Amniotic stem cell (primary cell): ENCODE results near the gene JDP2.
A peak's percentile ranks its signal among the peaks of the same experiment; 100 is the strongest.

Source experiments
- DNase-seq: peaks from one replicate; lab custom pipeline; 2025; lab: John Stamatoyannopoulos, UW

JDP2 gene

DNA sequence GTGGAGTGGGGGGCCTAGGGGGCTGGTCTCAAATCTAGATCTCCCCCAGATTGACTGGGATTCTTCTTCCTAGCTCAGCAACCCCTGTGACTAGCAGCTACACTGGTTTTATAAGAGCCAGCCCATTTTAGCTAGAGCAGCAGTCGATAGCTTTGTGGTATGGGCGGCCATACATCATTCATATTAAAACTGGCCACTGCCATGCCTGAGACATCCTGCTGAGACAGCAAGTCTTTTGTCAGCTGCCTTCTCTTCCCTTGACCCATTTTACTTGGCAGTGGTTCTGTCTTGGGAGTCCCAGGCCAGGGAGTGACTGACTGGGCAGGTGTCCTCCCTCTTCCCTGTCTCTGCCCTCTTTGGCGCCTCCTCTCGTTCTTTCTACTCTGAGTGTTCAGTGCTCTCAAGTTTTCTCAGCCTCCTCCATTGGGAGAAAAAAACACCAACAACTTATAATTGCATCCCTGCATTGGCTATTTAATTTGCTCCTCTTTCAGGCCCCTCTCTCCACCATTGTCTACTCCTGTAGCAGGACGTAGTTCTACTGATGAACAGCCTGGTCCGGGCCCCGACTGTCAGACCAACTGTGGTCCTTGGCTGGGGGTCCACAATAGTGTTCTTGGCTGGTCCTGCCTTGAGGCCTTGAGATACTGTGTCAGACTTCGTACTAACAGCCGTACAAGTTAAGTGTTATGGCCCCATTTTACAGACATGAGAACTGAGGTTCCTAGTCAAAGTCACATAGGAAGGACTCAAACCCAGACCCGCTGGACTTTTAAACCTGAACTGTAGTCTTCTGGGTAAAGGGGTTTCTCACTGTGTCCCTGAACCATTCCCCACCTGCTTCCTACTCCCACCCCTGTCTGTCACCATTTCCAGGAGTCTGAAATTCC, 18.3 kb upstream of the JDP2 start:
- no peak for DNase-seq

DNA sequence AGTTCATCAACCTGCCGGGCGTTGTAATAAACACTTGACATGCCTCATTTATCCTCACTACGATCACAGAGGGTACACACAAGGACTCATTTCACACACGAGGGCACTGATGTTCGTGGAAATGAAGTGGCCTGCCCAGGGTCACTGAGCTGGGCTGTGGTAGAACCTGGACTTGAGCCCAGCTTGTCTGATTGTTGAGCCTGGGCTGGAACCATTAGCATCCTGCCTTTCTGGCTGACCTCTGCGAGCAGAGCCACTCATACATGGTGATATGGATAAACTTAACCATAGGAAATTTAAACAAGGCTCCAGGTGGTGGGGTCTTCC, 16.6 kb upstream of the JDP2 start:
- no peak for DNase-seq

DNA sequence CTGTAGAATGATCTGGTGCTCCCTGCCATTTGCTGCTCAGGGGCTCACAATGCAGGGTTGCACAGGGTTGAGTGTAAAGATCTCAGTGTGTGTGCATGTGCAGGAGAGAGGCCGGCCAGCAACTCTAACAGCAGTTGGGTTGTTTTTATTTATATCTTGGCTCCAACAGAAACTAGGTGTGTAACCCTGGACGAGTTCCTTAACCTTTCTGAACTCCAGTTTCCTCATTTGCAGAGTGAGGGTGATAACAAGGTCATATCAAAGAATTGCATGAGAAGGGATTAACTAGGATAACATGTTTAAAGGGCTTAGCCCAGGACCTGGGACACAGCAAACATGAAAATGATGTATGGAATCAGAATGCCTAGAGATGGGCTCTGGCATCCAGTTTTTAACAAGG, 14.8 kb upstream of the JDP2 start:
- DNase-seq = no peak

DNA sequence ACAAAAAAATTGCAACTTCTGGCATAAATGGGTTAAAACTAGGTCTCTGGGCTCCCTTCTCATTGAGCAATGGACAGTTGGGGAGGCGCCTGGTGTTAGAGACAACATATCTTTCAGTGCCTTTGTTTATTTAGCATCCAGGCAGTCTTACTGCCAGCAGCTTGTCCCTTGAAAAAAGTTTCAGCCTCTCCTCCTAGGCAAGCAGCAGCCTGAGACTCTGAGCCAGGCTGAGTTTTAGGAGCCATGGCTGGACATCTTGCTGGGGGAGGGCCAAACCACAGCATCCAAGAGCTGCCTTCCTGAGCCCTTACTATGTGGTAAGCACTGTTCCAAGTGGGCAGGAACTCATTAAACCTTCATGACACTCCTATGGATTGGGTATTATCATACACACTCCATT, 10.1 kb upstream of the JDP2 start:
- no peak for DNase-seq

DNA sequence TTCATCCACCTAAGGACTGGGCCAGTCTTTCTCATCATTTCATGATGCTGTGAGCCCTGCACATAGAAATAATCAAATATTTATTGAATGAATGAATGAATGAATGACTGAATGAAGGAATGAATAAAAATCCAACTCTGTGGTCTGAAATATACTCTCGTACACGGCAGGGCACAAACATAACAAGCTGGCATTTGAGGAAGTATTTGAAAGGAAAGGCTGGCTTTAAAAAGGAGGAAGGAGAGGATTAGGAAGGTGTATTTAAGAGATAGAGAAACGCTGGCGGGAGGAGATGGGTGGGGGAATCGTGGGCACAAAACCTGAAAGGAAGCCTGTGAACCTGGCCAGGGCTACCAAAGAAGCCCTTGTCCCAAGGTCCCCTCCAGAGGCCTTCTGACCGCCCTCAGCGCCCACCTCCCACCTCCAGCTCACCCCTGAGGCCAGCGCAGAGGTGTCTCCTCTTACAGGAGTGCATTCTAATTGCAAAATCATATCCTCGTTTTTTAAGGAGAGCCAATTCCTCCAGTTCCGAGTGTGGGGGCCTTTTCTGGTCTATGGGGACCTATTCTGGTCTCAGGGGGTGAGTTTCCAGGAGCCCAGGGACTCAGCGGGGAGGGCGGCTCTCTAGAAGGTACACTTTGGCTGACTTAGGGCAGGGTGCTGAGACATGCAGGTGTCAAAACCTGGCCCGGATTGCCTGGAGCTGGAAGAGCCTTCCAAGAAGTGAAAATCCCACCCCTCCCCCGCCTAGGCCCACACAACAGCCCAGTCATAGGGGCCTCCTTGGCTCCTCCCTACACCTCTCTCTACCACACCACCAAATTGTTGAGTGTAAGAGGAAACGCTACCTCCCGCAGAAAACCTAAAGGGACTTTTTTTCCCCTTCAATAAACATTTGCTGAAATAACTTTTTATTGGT, 8.7 kb upstream of the JDP2 start:
- no peak for DNase-seq

DNA sequence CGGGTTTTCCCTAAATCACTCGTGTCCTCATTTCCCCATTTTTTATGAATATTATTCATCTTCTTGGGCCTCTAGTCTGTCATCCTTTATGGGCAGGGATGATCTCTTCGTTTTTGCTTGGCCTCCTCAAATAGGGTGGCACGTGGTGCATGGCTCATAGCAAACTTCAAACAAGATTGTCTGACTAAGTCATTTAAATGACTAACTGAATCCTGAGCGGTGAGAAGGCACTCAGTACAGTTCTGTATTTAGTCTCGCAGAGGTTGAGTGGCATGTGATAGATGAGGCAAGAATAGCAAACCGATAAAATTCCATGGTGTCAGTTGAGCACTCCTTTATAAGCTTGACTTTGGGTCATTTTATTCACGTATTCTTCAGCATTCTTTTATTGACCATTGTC, 5.7 kb upstream of the JDP2 start:
- DNase-seq = peak; percentile 19

DNA sequence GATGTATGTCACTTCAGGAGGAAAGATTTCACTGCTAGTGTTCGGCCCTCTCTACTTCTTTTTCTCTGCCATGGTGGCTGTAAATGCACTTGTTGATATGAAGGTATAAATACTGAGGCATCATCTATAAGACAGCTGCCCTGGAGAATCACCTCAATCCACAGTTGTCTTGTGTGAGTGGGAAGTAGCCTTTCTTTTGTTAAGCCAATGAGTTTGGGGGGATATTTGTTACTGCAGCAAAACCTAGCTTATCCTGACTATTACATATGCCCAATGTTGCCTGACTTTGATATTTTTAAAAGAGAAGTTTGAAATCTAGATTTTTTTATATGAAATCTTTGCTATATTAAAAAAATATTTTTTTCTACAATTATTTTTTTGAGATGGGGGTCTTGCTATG, 3.3 kb upstream of the JDP2 start:
- no peak for DNase-seq

DNA sequence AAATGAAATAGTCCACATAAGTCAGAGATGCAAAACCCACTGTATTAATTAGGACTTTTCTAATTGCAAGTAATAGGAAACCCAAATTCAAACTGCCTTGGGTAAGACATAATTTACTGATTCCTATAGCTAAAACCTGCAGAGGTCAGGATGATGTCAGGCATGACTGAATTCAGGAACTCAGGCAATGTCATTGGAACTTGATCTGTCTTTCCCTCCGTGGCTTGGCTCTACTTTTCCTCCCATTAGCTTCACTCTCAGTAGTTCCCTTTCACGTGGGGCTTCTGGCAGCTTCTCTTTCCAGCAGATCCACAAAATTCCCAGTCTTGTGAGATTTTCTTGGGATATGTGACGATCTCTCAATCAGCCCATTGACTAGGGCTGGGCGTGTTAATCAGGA, 2.4 kb upstream of the JDP2 start:
- DNase-seq = no peak

DNA sequence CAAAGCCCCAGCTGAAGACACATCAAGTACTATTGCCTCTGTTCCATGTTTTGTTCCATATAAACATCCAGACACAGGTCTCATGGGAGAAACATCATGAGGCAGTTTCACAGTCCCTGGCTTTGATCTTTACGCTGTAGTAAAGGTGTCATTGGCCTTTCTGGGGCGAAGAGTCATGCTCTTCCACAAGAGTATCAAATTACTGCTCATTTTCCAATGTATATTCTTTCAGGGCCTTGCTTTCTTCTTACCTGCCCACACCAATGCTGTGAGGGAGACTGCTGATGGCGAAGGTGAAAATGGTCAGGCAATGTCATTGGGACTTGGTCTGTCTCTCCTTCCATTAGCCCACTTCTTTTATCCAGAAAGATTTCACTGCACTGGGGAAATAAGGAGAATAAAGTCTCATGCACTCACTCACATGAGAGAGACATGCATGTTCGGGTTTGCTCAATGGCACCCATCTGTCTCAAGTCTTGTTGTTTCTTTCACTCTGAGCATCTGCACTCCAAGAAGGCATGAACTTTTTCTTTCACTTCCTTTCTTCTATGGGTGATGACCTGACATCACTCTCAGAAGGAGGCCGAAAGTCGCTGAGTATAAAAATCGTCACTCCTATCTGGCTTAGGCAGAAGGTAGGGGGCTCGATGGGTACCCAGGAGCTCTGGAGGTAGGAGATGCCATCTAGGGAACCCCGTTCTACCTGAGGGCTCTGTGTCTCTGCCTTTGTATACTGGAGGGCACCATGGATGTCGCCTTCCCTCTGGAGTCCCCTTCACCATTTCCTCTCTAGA, 1.3 kb upstream of the JDP2 start:
- no peak for DNase-seq

DNA sequence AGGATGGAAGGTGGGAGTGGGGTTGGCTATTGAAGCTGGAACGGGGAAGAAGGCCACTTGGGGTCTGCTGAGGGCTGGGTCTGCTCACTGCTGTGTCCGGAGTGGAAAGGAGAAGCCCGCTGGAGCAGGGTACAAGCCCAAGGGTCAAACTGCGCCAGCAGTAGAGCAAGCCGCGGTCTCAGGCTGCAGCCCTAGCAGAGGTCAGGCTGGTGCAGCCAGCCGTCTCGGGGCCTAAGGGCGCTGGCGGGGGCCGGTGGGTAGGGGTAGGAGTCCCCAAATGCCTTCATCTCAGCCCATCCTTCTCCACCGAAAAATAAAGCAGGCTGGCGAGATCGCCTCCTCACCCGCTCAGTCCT, 718 bp upstream of the JDP2 start:
- no peak for DNase-seq

DNA sequence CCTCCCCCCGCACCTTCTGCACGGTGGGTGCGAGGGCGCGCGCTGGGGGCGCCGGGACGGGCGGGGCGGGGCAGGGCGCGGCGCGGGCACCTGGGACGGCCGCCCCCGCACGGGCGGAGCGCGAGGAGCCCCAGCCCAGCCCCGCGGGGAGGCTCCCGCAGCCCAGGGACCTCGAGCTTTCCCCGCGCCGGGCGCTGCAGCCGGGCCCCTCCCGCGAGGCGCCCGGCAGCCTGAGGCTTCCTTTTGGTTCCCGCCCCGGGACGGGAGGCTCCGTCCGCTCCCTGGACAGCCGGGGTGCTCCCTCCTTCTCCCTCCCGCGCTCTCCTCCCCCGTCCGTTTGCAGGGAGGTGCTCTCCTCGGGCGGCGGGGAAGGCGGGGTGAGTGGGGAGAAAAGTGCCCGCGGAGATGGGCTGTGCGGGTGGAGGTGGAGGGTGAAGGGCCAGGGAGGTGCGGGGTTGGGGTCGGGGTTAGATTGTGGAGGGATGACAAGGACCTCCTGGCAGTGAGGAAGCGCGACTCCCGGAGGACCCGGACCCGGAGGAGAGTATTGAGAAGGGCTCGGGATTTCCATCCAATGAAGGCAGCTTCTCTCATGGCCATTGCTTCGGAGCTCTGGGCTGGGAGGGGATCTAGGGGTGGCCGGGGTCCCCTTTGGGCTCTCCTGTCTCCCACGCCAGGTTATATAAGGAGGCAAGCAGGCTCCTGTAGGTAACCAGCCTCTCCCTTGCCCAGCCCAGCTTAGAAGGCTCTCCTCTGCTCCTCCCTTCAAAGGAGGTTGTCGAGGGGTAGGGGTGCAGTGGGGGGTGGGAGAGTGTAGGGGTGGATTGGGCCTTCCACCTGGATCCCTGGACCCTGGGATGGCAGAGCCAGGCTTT, 645 bp downstream of the JDP2 start:
- DNase-seq = no peak

DNA sequence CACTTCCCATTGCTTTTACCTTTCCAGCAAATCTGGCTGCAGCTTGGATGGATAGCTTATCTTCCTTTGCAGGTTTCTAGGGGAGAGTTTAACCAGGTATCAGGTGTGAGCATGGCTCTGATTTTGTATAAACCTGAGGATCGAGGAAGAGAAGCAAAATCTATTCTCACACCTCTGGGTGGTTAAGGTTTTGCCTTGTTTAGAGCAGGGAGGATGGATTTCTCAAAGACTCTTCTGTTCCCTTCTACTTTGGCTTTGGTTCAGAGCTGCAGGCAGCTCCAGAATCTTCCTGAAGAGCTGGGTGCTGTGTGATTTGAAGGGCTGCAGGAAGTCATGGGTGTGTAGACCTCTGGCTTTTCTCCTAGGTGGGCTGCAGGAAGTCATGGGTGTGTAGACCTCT, 1.7 kb downstream of the JDP2 start:
- DNase-seq = no peak

DNA sequence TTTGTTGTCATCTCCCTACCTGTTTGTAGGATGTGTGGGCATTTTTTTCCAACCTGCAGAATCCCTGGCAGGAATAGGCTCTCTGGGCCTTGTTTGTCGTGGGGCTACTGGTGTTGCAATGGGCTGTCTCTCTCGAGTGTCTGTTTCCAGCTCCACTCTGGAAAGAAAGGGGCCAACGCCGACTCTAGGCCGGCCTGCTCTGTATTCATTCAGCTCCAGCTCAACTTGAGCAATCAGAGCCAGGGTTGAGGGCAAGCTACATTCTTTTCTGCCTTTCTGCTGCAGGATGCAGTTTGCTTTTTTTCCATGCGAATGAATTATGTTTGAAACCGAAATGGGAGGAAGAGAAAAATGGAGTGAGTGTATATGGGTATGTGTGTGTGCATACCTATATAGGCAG, 2.3 kb downstream of the JDP2 start:
- DNase-seq = no peak

DNA sequence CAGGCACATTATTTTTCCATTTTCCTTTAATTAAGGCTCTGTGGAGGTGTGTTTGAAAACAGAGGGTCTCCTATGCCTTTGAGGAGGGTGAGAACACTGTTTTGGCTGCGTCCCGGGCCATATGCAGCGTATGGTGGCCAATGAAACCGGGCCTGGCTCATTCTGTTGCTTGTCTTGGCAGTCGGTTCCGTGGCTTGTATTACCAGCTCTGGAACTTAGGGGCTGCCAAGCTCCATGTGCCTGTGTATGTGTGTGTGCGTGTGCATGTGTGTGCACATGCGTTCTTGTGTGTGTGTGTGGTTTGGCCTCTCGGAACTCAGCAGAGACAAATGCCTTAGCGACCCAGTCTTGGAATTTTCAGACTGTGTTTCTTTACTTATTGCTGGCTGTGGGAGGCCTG, 2.7 kb downstream of the JDP2 start:
- no peak for DNase-seq

DNA sequence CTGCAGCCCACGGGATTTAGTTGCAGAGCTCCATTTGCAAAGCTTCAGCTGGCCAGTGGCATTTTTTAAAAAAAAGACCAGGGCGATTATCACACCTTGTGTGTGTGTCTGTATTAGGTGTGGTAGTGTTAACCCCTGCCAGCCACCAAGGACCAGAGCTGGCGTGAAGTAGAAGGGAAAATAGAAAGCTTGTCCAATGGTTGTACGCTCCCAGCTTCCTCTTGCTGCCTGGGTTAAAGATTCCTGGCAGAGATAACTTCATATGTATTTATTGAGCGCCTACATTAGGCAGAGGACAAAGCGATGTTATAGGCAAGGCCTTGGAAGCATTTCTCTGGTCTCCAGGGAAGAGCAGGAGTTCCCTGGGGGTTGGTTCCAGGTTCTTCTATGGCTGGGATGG, 3.2 kb downstream of the JDP2 start:
- no peak for DNase-seq

DNA sequence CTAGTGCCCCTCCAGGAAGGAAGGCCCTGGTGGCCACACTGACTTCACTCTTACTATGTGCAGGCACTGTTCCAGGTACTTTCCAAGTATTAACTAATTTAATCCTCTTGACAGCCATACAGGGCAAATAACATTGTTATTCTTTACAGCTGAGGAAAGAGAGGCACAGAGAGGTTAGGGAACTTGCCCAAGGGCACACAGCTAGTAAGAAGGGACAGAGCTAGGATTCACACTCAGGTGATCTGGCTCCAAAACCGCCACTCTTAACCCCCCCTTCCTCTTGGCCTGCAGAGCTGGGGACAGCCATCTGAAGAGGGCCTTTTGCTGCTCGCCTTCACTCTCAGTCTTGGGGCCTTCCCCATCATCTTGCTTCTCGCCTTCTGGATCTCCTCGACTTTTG, 4.0 kb downstream of the JDP2 start:
- DNase-seq = no peak

DNA sequence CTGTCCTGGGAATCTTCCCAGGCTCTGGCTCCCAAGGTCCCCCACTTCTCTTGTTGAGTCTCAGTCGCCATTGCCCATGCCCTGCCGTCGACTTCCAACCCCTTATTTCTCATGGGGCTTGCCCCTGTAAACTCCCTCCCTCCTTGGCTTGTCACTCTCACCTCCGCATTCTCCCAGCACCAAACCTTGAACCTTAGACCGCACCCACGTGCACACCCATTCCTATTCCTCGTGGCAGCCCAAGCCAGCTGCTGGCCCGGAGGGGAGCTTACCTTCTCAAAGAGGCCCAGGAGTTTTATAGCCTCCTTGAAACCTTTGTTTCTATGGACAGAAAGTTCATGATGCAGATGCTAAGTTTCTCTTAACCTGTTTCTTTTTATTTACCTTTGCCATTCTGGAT, 4.6 kb downstream of the JDP2 start:
- no peak for DNase-seq

DNA sequence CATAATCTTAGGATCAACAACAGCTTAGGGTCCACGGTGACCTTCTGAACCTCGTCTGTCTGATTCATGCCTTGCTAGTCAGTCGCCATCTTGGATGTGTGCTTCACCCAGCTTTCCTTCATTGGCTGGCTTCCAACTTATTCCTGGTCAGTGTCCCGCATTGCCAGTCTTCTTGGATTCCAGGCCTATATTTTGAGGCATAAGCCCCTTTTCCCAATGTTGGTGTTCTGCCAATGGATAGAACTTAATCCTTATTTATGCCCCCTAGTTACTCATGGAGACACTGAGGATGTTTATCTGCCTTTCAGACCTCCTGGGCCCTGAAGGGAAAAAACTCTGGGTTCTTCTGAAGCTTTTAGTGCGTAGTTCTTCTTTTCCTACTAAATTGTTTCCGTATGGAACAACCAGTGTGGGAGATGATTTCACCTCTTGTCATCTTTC, 5.8 kb downstream of the JDP2 start:
- no peak for DNase-seq

DNA sequence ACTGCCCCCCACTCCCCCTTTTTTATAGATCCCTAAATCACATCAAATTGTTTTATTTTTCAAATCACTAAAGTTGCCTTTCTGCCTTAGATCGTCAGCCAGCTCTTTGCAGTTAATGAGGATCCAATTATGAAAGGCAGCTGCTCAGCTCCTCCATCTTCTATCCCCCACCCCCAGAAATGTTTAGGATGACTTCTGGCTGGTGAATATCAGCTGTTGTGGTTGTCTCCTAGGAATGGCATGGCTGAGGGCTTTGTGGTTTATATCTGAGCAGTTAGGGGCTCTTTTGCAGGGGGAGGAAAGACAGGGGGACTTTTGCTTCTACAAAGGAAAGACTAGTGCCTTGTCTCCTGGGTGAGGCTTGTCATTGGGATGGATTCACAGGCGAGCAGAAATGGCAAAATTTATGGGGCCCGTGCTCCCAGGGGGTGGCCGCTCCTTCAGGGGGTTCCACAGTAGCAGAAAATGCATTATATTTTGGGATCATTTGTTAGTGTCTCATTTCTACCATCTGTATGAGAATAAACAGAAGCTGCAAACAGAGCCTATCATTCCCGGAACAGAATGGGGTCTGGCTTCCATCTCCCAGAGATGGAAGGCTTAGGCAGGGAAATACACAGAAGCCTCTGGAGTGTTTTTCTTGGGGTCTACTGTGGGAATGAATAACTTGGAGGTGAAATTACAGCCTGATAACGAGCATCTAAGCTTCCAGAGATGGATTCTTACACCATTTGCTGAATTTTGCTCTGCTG, 6.5 kb downstream of the JDP2 start:
- DNase-seq = no peak

DNA sequence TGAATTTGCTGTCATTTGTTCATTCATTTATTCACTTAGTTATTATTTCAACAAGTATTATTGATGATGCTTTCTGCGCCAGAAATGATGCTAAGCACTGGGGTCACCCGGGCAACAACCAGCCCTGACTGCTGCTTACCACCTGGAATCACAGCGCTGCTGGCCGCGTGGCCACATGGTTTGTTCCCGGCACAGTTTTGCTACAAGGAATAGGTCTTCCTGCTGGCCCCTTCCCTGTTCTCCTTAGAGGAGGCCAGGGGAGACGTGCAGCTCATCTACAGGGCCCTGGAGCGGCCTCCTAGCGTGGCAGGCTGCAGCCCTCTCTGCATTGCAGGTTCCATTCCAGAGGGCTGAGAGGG, 7.0 kb downstream of the JDP2 start:
- no peak for DNase-seq

DNA sequence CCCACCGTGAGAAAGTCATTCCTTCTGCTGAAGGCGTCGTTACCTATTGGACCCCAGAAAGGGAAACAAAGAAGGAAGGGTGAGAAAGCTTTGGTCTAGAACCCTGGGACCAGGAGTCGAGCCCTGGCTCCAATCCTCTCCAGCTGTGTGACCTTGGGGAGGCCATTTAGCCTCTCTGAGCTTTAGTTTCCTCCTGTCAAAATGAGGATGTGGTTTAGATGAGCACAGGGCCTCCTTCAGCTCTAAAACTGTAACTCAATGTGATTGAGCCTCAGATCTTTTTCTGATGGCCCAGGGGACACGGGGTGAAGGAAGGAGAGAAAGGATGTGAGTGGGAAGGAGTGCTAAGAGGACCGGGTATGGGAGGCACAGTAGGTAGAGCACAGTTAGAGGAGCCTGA, 7.7 kb downstream of the JDP2 start:
- no peak for DNase-seq
